Activated CD4-positive, alpha-beta T cell treated with anti-CD3 and anti-CD28 coated beads, Interleukin-2, amount 10 ng/mL, durations not matched to agents 24 days and 14 days (primary cell): ENCODE measurements around the gene EGLN3. TPM values are rescaled to one million over a fixed set of nuclear protein-coding genes. Genes with fewer than 3 reads are reported as not detected.
"Not testable (repeated sequence)": the region's sequence is repeated elsewhere in the genome, so short reads cannot be mapped to it uniquely, and the experiment has no call there.

Experiments
- DNase-seq: peaks from one replicate; pipeline ENCODE4 v3.0.0; 2022
- H3K27ac Mint-ChIP-seq: one replicate; pipeline ENCODE4 v1.8.0; 2022; ENCODE audit warnings: mild to moderate bottlenecking, mixed read lengths
- H3K27me3 Mint-ChIP-seq: one replicate; pipeline ENCODE4 v1.8.0; 2022; ENCODE audit warnings: mixed read lengths
- H3K36me3 Mint-ChIP-seq: one replicate; pipeline ENCODE4 v1.8.0; 2022; ENCODE audit warnings: low read depth, mild to moderate bottlenecking, mixed read lengths
- H3K4me1 Mint-ChIP-seq: one replicate; pipeline ENCODE4 v1.8.0; 2021; ENCODE audit warnings: mixed read lengths
- H3K4me3 Mint-ChIP-seq: one replicate; pipeline ENCODE4 v1.8.0; 2022; ENCODE audit warnings: mild to moderate bottlenecking, moderate library complexity, mixed read lengths
- H3K9me3 Mint-ChIP-seq: one replicate; pipeline ENCODE4 v1.8.0; 2021; ENCODE audit warnings: mixed read lengths
- intact Hi-C: fragments of 100-400 bp; cut with micrococcal nuclease; formaldehyde crosslinking; loops from one replicate; pipeline ENCODE4 v1.15.1; 2023
- total RNA-seq: library from RNA; stranded (reverse); gene quantifications from 2 replicates; pipeline ENCODE4 v1.2.3, GENCODE V29; 2022

Gene EGLN3
- total RNA-seq, 1 donor from 2014 or later, result 17.6 TPM

DNA sequence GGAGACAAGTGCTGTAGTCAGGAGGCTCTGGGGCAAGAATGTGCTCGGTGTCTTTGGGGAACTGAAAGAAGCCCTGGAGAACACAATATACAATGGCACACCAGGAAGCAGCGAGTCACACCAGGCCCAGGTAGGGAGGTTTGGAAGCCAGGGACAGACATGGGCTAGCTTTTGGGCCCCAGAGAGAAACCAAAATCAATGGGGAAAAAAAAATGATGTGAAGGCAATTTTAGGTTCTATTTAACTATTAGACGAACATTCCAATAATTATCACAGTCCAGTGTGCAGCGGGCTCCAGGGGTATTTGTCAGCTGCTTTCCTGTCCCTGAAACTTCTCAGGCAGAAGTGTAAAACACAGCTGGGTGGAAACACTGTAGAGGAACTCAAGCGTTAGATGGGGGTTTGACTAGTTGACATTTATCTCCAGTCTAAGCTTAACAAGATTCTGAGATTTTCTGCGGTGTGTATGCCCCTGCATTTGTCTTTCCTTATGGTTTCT, 21.8 kb upstream of the EGLN3 start:
- intact Hi-C loops, result no loop called here
- Mint-ChIP-seq H3K9me3 (peaks cover 15% of the 10 kb centered on the region), H3K36me3 (peaks cover 10% of the 10 kb centered on the region), H3K27me3 (peaks cover 35% of the 10 kb centered on the region), H3K4me1 (peaks cover 4% of the 10 kb centered on the region), H3K4me3 (no peak overlapping the region), H3K27ac (no peak overlapping the region)
- no peak for DNase-seq

DNA sequence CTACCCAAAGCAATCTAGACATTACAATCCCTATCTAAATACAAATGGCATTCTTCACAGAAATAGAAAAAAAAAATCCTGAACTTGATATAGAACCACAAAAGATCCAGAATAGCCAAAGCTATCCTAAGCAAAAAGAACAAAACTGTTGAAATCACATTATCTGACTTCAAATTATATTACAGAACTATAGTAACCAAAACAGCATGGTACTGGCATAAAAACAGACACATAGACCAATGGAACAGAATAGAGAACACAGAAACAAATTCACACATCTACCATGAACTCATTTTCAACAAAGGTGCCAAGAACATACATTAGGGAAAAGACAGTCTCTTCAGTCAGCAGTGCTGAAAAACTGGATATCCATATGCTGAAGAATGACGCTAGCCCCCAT, 19.0 kb upstream of the EGLN3 start:
- intact Hi-C loops, H3K4me3 Mint-ChIP-seq, H3K27ac Mint-ChIP-seq, H3K4me1 Mint-ChIP-seq, DNase-seq: not testable (repeated sequence)
- H3K9me3 Mint-ChIP-seq, result peaks cover 15% of the 10 kb centered on the region
- peaks cover 34% of the 10 kb centered on the region for H3K27me3 Mint-ChIP-seq
- peaks cover 15% of the 10 kb centered on the region for H3K36me3 Mint-ChIP-seq

- peaks cover 6% of the 10 kb centered on the region for H3K4me1 Mint-ChIP-seq
- DNase-seq, result no peak
- peaks cover 15% of the 10 kb centered on the region for H3K9me3 Mint-ChIP-seq
- intact Hi-C loops, result no loop called here
- peaks cover 33% of the 10 kb centered on the region for H3K27me3 Mint-ChIP-seq
- no peak overlapping the region for H3K27ac Mint-ChIP-seq
- peaks cover 14% of the 10 kb centered on the region for H3K36me3 Mint-ChIP-seq
- no peak overlapping the region for H3K4me3 Mint-ChIP-seq
These were observed 17.8 kb upstream of the EGLN3 start for GRCh38 chr14:33968722-33969121.

- peaks cover 20% of the 10 kb centered on the region for H3K9me3 Mint-ChIP-seq
- no peak for DNase-seq
- peaks cover 28% of the 10 kb centered on the region for H3K27me3 Mint-ChIP-seq
- intact Hi-C loops, result no loop called here
- peaks cover 6% of the 10 kb centered on the region for H3K4me1 Mint-ChIP-seq
- no peak overlapping the region for H3K4me3 Mint-ChIP-seq
- H3K36me3 Mint-ChIP-seq, result peaks cover 15% of the 10 kb centered on the region
- H3K27ac Mint-ChIP-seq, result no peak overlapping the region
These were observed 16.3 kb upstream of the EGLN3 start for GRCh38 chr14:33967138-33967537.

DNA sequence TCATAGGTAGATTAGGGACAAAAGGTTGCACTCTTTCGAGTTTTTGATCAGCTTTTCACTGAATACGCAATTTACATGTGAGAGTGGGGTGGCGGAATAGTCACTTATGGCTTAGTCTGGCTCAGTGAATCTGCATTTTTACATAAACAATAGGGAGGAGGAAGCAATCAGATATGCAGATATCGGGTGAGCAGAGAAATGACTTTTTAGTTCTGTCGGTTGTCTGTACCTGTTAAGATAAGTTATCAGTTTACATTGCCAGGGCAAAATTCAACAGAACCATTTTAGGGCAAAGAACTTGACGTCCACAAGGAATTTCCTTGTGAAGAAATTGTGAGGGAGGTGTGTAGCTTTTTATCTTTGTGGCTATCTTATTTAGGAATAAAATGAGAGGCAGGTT, 15.4 kb upstream of the EGLN3 start:
- peaks cover 16% of the 10 kb centered on the region for H3K9me3 Mint-ChIP-seq
- no peak overlapping the region for H3K4me3 Mint-ChIP-seq
- peaks cover 15% of the 10 kb centered on the region for H3K36me3 Mint-ChIP-seq
- DNase-seq, result no peak
- peaks cover 8% of the 10 kb centered on the region for H3K4me1 Mint-ChIP-seq
- peaks cover 28% of the 10 kb centered on the region for H3K27me3 Mint-ChIP-seq
- intact Hi-C loops, result no loop called here
- no peak overlapping the region for H3K27ac Mint-ChIP-seq

- intact Hi-C loops, result no loop called here
- no peak for DNase-seq
- H3K4me1 Mint-ChIP-seq, result peaks cover 16% of the 10 kb centered on the region
- H3K4me3 Mint-ChIP-seq, result no peak overlapping the region
- peaks cover 10% of the 10 kb centered on the region for H3K9me3 Mint-ChIP-seq
- no peak overlapping the region for H3K27ac Mint-ChIP-seq
- H3K27me3 Mint-ChIP-seq, result peaks cover 21% of the 10 kb centered on the region
- H3K36me3 Mint-ChIP-seq, result peaks cover 16% of the 10 kb centered on the region
These were observed 13.9 kb upstream of the EGLN3 start for GRCh38 chr14:33964599-33965317.

DNA sequence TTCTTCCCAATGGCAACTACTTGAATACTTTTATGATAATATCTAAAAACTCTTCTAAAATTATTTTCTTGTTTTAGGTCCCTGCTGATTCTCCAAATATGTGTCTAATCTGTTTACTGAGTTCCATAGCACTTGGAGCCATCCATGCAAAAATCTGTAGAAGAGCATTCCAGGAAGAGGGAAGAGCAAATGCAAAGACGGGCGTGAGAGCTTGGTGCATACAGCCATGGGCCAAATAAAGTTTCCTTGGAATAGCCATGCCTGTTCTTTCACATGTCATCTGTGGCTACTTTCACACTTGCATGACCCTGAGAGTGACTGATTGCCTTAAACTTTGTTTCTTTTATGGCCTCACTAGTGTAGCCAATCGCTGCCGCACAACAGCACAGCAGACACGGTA, 13.0 kb upstream of the EGLN3 start:
- Mint-ChIP-seq H3K36me3 (peaks cover 15% of the 10 kb centered on the region), H3K27ac (no peak overlapping the region), H3K4me1 (peaks cover 19% of the 10 kb centered on the region), H3K9me3 (peaks cover 7% of the 10 kb centered on the region), H3K4me3 (no peak overlapping the region), H3K27me3 (peaks cover 18% of the 10 kb centered on the region)
- DNase-seq, result no peak
- intact Hi-C loops, result no loop called here

GRCh38 chr14:33962466-33962865, 11.6 kb upstream of the EGLN3 start:
- DNase-seq, H3K4me3 Mint-ChIP-seq, H3K9me3 Mint-ChIP-seq, H3K27ac Mint-ChIP-seq, intact Hi-C loops: not testable (repeated sequence)
- Mint-ChIP-seq H3K27me3 (peaks cover 17% of the 10 kb centered on the region), H3K4me1 (peaks cover 21% of the 10 kb centered on the region), H3K36me3 (peaks cover 12% of the 10 kb centered on the region)

- Mint-ChIP-seq H3K4me3 (no peak overlapping the region), H3K27me3 (peaks cover 16% of the 10 kb centered on the region), H3K27ac (no peak overlapping the region), H3K36me3 (peaks cover 11% of the 10 kb centered on the region), H3K9me3 (peaks cover 7% of the 10 kb centered on the region), H3K4me1 (peaks cover 18% of the 10 kb centered on the region)
- intact Hi-C loops, result no loop called here
- no peak for DNase-seq
These were observed 11.1 kb upstream of the EGLN3 start for GRCh38 chr14:33962016-33962415.

DNA sequence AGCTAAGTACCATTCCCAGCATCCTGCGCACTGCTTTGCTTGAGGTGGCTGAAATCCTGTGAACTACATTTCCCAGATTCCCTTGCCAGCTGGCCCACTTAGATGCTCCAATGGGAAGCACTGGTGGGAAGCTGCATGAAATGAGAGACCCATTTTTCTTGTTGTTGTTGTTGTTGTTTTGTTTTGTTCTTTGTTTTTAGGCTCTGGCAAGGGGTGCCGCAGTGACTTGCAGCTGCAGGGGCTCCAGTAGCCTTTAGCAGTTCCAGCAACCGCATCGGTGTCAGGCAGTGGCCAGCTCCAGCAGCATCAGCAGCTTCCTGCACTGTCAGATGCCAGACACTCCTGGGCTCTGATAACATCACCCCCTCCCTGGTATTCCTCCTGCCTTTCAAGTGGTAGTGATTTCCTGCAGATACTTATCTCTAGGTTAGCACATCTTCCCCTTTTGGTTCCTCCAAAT, 8.8 kb upstream of the EGLN3 start:
- Mint-ChIP-seq H3K9me3 (peaks cover 11% of the 10 kb centered on the region), H3K4me3 (no peak overlapping the region), H3K27me3 (peaks cover 19% of the 10 kb centered on the region), H3K27ac (no peak overlapping the region), H3K4me1 (peaks cover 19% of the 10 kb centered on the region), H3K36me3 (peaks cover 9% of the 10 kb centered on the region)
- intact Hi-C loops, result no loop called here
- DNase-seq, result no peak

GRCh38 chr14:33958605-33959226, 7.8 kb upstream of the EGLN3 start:
- intact Hi-C loops, result no loop called here
- Mint-ChIP-seq H3K36me3 (peaks cover 9% of the 10 kb centered on the region), H3K9me3 (peaks cover 11% of the 10 kb centered on the region), H3K27ac (no peak overlapping the region), H3K27me3 (peaks cover 24% of the 10 kb centered on the region), H3K4me1 (peaks cover 17% of the 10 kb centered on the region), H3K4me3 (no peak overlapping the region)
- no peak for DNase-seq

- no peak for DNase-seq
- peaks cover 11% of the 10 kb centered on the region for H3K9me3 Mint-ChIP-seq
- H3K4me1 Mint-ChIP-seq, result peaks cover 17% of the 10 kb centered on the region
- H3K27me3 Mint-ChIP-seq, result peaks cover 31% of the 10 kb centered on the region
- H3K4me3 Mint-ChIP-seq, result no peak overlapping the region
- no peak overlapping the region for H3K27ac Mint-ChIP-seq
- intact Hi-C loops, result no loop called here
- peaks cover 9% of the 10 kb centered on the region for H3K36me3 Mint-ChIP-seq
These were observed 7.1 kb upstream of the EGLN3 start for GRCh38 chr14:33957993-33958392.

- DNase-seq, result no peak
- intact Hi-C loops, result no loop called here
- Mint-ChIP-seq H3K27me3 (peaks cover 35% of the 10 kb centered on the region), H3K4me1 (peaks cover 17% of the 10 kb centered on the region), H3K36me3 (peaks cover 5% of the 10 kb centered on the region), H3K4me3 (no peak overlapping the region), H3K27ac (no peak overlapping the region), H3K9me3 (peaks cover 7% of the 10 kb centered on the region)
These were observed 6.4 kb upstream of the EGLN3 start for GRCh38 chr14:33957299-33957698.

- Mint-ChIP-seq H3K36me3 (peaks cover 3% of the 10 kb centered on the region), H3K27ac (no peak overlapping the region), H3K9me3 (peaks cover 4% of the 10 kb centered on the region), H3K4me3 (no peak overlapping the region), H3K27me3 (peaks cover 37% of the 10 kb centered on the region), H3K4me1 (peaks cover 15% of the 10 kb centered on the region)
- no peak for DNase-seq
- intact Hi-C loops, result no loop called here
These were observed 5.8 kb upstream of the EGLN3 start for GRCh38 chr14:33956640-33957039.
